Measurements from ENCODE around the gene DNAJC5G.

GRCh38 chr2:27322301-27322765, 47.1 kb downstream of the DNAJC5G start:
- TF ChIP-seq ZNF3 (CRISPR knock-in tag; IDR thresholded peaks at IDR 0.05) (no peak), HNRNPH1 (optimal IDR thresholded peaks at IDR 0.05; ENCODE audit: low read depth, low read length) (no peak), NFE2L2 (IDR thresholded peaks at IDR 0.05; ENCODE audit: low read length) (no peak), SIN3A (IDR thresholded peaks at IDR 0.05; ENCODE audit: borderline replicate concordance, low read depth, low read length) (no peak; the same call in 1 of the 2 replicates), IRF1 (CRISPR knock-in tag; IDR thresholded peaks at IDR 0.05; ENCODE audit: low read depth) (no peak), ATF4 (CRISPR knock-in tag; IDR thresholded peaks at IDR 0.05) (no peak), ZNF256 (CRISPR knock-in tag; conservative IDR thresholded peaks at IDR 0.05) (no peak)
